OCI-LY3 (cell line): ENCODE data around the gene SH3GL3.

Source experiments
- EZH2phosphoT487 ChIP-seq: fragments of 200-600 bp; shearing (Covaris generic); IDR thresholded peaks from 2 replicates; pipeline ENCODE4 v1.6.1; 2018; ENCODE audit warnings: antibody characterized with exemption, mixed run types, low read depth
- TF ChIP-seq, protein P1 (sequence below): fragments of 200-600, 300-600 bp; sonication (generic); IDR thresholded peaks from 2 replicates; pipeline ENCODE4 v1.5.1; 2014; ENCODE audit warnings: antibody characterized with exemption, low read length, low read depth

- TF ChIP-seq, protein P1, sequence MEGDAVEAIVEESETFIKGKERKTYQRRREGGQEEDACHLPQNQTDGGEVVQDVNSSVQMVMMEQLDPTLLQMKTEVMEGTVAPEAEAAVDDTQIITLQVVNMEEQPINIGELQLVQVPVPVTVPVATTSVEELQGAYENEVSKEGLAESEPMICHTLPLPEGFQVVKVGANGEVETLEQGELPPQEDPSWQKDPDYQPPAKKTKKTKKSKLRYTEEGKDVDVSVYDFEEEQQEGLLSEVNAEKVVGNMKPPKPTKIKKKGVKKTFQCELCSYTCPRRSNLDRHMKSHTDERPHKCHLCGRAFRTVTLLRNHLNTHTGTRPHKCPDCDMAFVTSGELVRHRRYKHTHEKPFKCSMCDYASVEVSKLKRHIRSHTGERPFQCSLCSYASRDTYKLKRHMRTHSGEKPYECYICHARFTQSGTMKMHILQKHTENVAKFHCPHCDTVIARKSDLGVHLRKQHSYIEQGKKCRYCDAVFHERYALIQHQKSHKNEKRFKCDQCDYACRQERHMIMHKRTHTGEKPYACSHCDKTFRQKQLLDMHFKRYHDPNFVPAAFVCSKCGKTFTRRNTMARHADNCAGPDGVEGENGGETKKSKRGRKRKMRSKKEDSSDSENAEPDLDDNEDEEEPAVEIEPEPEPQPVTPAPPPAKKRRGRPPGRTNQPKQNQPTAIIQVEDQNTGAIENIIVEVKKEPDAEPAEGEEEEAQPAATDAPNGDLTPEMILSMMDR: no peak
- TF ChIP-seq EZH2phosphoT487: no peak
Observed at GRCh38 chr15:83604549-83604948, 157.4 kb downstream of the SH3GL3 start.
